ENCODE measurements around the gene B3GNT4. TPM values are rescaled to one million over a fixed set of nuclear protein-coding genes. Genes with fewer than 3 reads are reported as not detected.

The B3GNT4 gene
- total and polyA plus RNA-seq, 2 donors (not counting 1 experiment from before 2014, with no cell fraction given) = not detected

DNA sequence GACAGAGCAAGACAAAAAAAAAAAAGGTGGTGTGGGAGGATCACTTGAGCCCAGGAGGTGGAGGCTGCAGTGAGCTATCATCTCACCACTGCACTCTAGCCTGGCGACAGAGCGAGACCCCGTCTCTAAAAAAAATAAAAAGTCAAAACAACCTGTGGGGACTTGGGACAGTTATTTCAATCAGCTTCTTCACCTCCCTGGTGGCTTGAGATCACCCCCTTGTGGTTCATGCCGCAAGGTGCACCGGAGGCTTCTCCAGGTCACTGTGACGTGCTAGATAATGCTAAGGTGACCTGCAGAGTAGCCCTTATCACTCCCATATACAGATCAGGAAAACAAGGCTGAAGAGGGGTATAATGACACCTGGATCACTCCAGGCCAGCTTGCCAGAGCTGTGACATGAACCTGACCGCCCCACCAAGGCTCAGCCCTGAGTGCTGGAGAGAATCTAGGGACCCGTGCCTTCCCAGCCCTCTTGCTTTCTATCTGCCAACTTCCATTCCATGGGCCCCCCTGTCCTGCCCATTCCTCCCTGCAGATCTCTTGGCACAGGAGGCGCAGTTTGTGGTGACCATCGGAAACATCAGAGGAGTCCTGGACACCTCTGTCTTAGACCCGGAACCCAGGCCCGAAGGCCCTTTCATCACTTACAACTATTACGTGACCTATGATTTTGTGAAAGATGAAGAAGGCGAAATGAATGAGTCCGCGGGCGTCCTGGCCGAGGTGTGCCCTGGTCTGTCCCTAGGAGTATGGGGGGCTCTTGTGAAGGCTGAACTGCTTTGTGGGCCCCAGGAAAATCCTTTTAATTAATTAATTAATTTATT is 12.5 kb upstream of the B3GNT4 start:
- no peaks in the 10 kb centered on the region for H3K79me2 ChIP-seq (ENCODE audit: control insufficient read depth, insufficient read depth, low read length)
- no peaks in the 10 kb centered on the region for H3K36me3 ChIP-seq (replicated peaks in 1 of 2; ENCODE audit: control extremely low read depth in 1 of 2, control insufficient read depth in 1 of 2, extremely low read depth in 1 of 2, insufficient read depth in 2 of 2, low read length in 1 of 2)
- H4K20me1 ChIP-seq (ENCODE audit: control insufficient read depth, insufficient read depth, low read length, poor library complexity, severe bottlenecking) = no peaks in the 10 kb centered on the region
- H3K4me1 ChIP-seq (ENCODE audit: control insufficient read depth in 2 of 2, insufficient read depth in 2 of 2, low read length in 2 of 2) = no peaks in the 10 kb centered on the region
- ChIA-PET POLR2A (interaction anchor here (0.6 kb wide), 1 partner anchor 1960 kb away, joined by 6 read pairs; no protein-coding TSS in a partner anchor), CTCF (interaction anchor here (0.5 to 1.9 kb wide), 20 partner anchors 8 to 997 kb away, joined by 3 to 22 read pairs (median 4); partner anchors contain the start of genes B3GNT4, CFAP251 and LRRC43)
- no peak overlapping the region for H3K4me2 ChIP-seq (replicated peaks; ENCODE audit: low read depth, low read length, poor library complexity, severe bottlenecking)
- ATAC-seq (ENCODE audit: low read depth) = peak; percentile 95
- DNase-seq = peak; percentile 72
- H3K4me3 ChIP-seq (ENCODE audit: control extremely low read depth in 1 of 5, extremely low read depth in 1 of 5, insufficient read depth in 1 of 5, low read depth in 2 of 5, low read length in 4 of 5) = no peak overlapping the region
- 45% methylated on average over 5 of the region's 18 CpGs for WGBS (ENCODE audit: insufficient coverage)
- Mint-ChIP-seq H3K27ac (no peak overlapping the region), H3K4me3 (no peak overlapping the region), H3K27me3 (peaks cover 16% of the 10 kb centered on the region), H3K9me3 (ENCODE audit: insufficient read depth) (no peaks in the 10 kb centered on the region), H3K4me1 (peaks cover 2% of the 10 kb centered on the region)
- no peak overlapping the region for H3K27ac ChIP-seq (ENCODE audit: low read length in 2 of 2)
- H3K9ac ChIP-seq (ENCODE audit: low read length) = no peak overlapping the region
- intact Hi-C loops (cut with micrococcal nuclease) = loop anchor here (1.0 to 2.0 kb wide), 4 partner anchors 60 to 273 kb away; partner anchors contain the start of gene CFAP251
- no peak overlapping the region for H2AFZ ChIP-seq (ENCODE audit: insufficient read depth, low read depth, low read length, poor library complexity, severe bottlenecking)
- peaks cover 0 to 4% (median 0%) of the 10 kb centered on the region in 4 experiments for H3K27me3 ChIP-seq (replicated peaks in 1 of 4; ENCODE audit: control extremely low read depth in 1 of 4, control insufficient read depth in 3 of 4, insufficient read depth in 4 of 4, low read length in 3 of 4)
- H3K9me3 ChIP-seq (ENCODE audit: control extremely low read depth in 1 of 3, control insufficient read depth in 2 of 3, insufficient read depth in 1 of 3, low read length in 2 of 3) = peaks cover 0 to 6% (median 0%) of the 10 kb centered on the region in 3 donors
- TF ChIP-seq EZH2 (IDR thresholded peaks at IDR 0.05; ENCODE audit: borderline replicate concordance, insufficient read depth, low read depth, low read length, poor library complexity, severe bottlenecking) (no peak), CTCF (IDR thresholded peaks at IDR 0.05) (peak; percentile 75)

DNA sequence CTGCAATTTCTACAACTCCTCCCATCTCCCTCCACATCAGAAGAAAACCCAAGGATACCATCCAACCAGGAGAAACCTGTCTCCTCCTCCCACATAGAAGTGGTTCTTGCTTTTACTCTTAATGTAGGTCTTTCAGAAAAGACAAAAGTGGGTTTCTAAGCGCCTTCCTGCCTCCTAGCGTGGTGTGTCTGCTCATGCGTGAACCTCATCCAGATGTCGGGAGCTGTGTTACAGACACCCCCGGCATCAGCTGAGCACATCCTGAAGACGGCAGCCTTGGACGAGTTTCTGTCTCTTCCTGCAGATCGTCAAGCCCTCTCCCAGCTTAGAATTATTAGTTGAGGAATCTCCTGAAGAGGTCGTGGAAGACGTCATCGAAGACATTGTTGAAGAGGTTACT is 11.1 kb upstream of the B3GNT4 start:
- POLR2A ChIA-PET = no interaction called here
- WGBS (ENCODE audit: insufficient coverage) = 85% methylated on average over 10 of the region's 11 CpGs

More for the DNA sequence above, 11.1 kb upstream of the B3GNT4 start:
- intact Hi-C loops (cut with micrococcal nuclease) = no loop called here
- CTCF ChIA-PET = interaction anchor here (0.8 kb wide), 1 partner anchor 69 kb away, joined by 3 read pairs; no protein-coding TSS in a partner anchor
- Histone ChIP-seq H3K27me3 (replicated peaks in 1 of 4; ENCODE audit: control extremely low read depth in 1 of 4, control insufficient read depth in 3 of 4, insufficient read depth in 4 of 4, low read length in 3 of 4) (peaks cover 0 to 4% (median 0%) of the 10 kb centered on the region in 4 experiments), H4K20me1 (ENCODE audit: control insufficient read depth, insufficient read depth, low read length, poor library complexity, severe bottlenecking) (no peaks in the 10 kb centered on the region), H3K36me3 (replicated peaks in 1 of 2; ENCODE audit: control extremely low read depth in 1 of 2, control insufficient read depth in 1 of 2, extremely low read depth in 1 of 2, insufficient read depth in 2 of 2, low read length in 1 of 2) (no peaks in the 10 kb centered on the region), H3K4me2 (replicated peaks; ENCODE audit: low read depth, low read length, poor library complexity, severe bottlenecking) (no peak overlapping the region), H3K4me3 (ENCODE audit: control extremely low read depth in 1 of 5, extremely low read depth in 1 of 5, insufficient read depth in 1 of 5, low read depth in 2 of 5, low read length in 4 of 5) (no peak overlapping the region), H2AFZ (ENCODE audit: insufficient read depth, low read depth, low read length, poor library complexity, severe bottlenecking) (no peak overlapping the region), H3K27ac (ENCODE audit: low read length in 2 of 2) (no peak overlapping the region), H3K4me1 (ENCODE audit: control insufficient read depth in 2 of 2, insufficient read depth in 2 of 2, low read length in 2 of 2) (no peaks in the 10 kb centered on the region), H3K79me2 (ENCODE audit: control insufficient read depth, insufficient read depth, low read length) (no peaks in the 10 kb centered on the region), H3K9ac (ENCODE audit: low read length) (no peak overlapping the region), H3K9me3 (ENCODE audit: control extremely low read depth in 1 of 3, control insufficient read depth in 2 of 3, insufficient read depth in 1 of 3, low read length in 2 of 3) (peaks cover 0 to 6% (median 0%) of the 10 kb centered on the region in 3 donors)
- DNase-seq = no peak
- H3K27me3 Mint-ChIP-seq = peaks cover 21% of the 10 kb centered on the region
- H3K4me3 Mint-ChIP-seq = no peak overlapping the region
- no peaks in the 10 kb centered on the region for H3K9me3 Mint-ChIP-seq (ENCODE audit: insufficient read depth)
- ATAC-seq (ENCODE audit: low read depth) = no peak
- no peak overlapping the region for H3K27ac Mint-ChIP-seq
- TF ChIP-seq CTCF (IDR thresholded peaks at IDR 0.05) = no peak
- TF ChIP-seq EZH2 (IDR thresholded peaks at IDR 0.05; ENCODE audit: borderline replicate concordance, insufficient read depth, low read depth, low read length, poor library complexity, severe bottlenecking) = no peak
- H3K4me1 Mint-ChIP-seq = peaks cover 2% of the 10 kb centered on the region
